ENCODE results near the gene PRSS50.

GRCh38 chr3:46733026-46733800 is 15.5 kb upstream of the PRSS50 start:
- TF ChIP-seq CTCF (IDR thresholded peaks at IDR 0.05) = no peak
- TF ChIP-seq POLR2A (IDR thresholded peaks at IDR 0.05) = no peak
- TF ChIP-seq POLR2AphosphoS5 (IDR thresholded peaks at IDR 0.05; ENCODE audit: insufficient read depth in 1 of 2, low read depth in 1 of 2) = no peak

Data from vagina (tissue), 2 donors.